Progenitor cell of endocrine pancreas (in vitro differentiated cells): ENCODE results near the gene MYL3. TPM values are rescaled to one million over a fixed set of nuclear protein-coding genes. Genes with fewer than 3 reads are reported as not detected.

Experiments
- DNase-seq: peaks from one replicate; pipeline ENCODE4 v3.0.0; 2021; ENCODE audit warnings: low spot score; ENCODE audit not compliant: unreplicated experiment
- H3K27ac Mint-ChIP-seq: 2 replicates; pipeline ENCODE4 v1.8.0; 2021; ENCODE audit warnings: mild to moderate bottlenecking, moderate library complexity, mixed read lengths
- H3K27me3 Mint-ChIP-seq: 2 replicates; pipeline ENCODE4 v1.8.0; 2021; ENCODE audit warnings: mixed read lengths
- H3K36me3 Mint-ChIP-seq: 2 replicates; pipeline ENCODE4 v1.8.0; 2022; ENCODE audit warnings: mixed read lengths; ENCODE audit not compliant: insufficient read depth
- H3K4me1 Mint-ChIP-seq: 2 replicates; pipeline ENCODE4 v1.8.0; 2021; ENCODE audit warnings: low read depth, mixed read lengths
- H3K4me3 Mint-ChIP-seq: 2 replicates; pipeline ENCODE4 v1.8.0; 2021; ENCODE audit warnings: low read depth, mild to moderate bottlenecking, moderate library complexity, mixed read lengths
- H3K9me3 Mint-ChIP-seq: 2 replicates; pipeline ENCODE4 v1.8.0; 2021; ENCODE audit warnings: low read depth, mixed read lengths
- total RNA-seq: library from RNA; stranded (reverse); gene quantifications from 2 replicates; pipeline ENCODE4 v1.2.1, GENCODE V29; 2021
- TF ChIP-seq, protein P1 (sequence below): fragments of 200-600 bp; sonication (generic); IDR thresholded peaks from one replicate; pipeline ENCODE4 v1.5.0; 2021; ENCODE audit warnings: antibody characterized with exemption, mild to moderate bottlenecking; ENCODE audit not compliant: unreplicated experiment

The MYL3 gene
- total RNA-seq, 1 donor from 2014 or later = not detected

- H3K4me3 Mint-ChIP-seq = no peak overlapping the region
- H3K4me1 Mint-ChIP-seq = no peaks in the 10 kb centered on the region
- no peak overlapping the region for H3K27ac Mint-ChIP-seq
- no peaks in the 10 kb centered on the region for H3K9me3 Mint-ChIP-seq
- DNase-seq = no peak
- TF ChIP-seq, protein P1, sequence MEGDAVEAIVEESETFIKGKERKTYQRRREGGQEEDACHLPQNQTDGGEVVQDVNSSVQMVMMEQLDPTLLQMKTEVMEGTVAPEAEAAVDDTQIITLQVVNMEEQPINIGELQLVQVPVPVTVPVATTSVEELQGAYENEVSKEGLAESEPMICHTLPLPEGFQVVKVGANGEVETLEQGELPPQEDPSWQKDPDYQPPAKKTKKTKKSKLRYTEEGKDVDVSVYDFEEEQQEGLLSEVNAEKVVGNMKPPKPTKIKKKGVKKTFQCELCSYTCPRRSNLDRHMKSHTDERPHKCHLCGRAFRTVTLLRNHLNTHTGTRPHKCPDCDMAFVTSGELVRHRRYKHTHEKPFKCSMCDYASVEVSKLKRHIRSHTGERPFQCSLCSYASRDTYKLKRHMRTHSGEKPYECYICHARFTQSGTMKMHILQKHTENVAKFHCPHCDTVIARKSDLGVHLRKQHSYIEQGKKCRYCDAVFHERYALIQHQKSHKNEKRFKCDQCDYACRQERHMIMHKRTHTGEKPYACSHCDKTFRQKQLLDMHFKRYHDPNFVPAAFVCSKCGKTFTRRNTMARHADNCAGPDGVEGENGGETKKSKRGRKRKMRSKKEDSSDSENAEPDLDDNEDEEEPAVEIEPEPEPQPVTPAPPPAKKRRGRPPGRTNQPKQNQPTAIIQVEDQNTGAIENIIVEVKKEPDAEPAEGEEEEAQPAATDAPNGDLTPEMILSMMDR = no peak
- H3K27me3 Mint-ChIP-seq = peaks cover 18% of the 10 kb centered on the region
- no peaks in the 10 kb centered on the region for H3K36me3 Mint-ChIP-seq
Measured at GRCh38 chr3:46899151-46900006, 36.1 kb upstream of the MYL3 start.

DNA sequence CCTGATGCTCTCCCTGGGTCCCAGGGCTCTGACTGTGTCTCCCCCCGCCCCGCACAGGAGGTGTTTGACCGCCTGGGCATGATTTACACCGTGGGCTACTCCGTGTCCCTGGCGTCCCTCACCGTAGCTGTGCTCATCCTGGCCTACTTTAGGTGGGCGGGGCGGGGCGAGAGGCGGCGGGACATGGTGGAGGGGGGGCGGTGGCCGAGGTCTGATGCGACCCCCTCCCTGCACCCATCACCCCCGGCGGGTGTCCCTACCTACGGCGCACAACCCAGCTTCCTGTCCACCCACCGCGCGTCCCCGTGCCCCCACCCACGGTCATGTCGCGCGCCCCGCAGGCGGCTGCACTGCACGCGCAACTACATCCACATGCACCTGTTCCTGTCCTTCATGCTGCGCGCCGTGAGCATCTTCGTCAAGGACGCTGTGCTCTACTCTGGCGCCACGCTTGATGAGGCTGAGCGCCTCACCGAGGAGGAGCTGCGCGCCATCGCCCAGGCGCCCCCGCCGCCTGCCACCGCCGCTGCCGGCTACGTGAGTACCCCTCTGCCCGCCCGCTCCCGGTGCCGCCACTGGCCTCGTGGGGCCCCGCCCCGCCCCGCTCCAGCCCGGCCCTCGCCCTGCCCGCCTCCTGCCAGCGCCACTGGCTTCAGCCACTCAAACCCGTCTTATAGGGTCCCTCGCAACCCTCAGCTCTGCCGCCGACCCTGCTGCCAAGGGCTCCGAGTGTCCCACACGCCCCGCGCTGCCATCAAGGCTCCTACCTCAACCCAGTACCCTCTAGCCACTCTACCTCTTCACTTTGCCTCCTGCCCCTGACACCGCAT is 35.3 kb upstream of the MYL3 start:
- no peak for DNase-seq
- H3K4me3 Mint-ChIP-seq = no peak overlapping the region

GRCh38 chr3:46897829-46898320 is 34.6 kb upstream of the MYL3 start:
- Mint-ChIP-seq H3K4me1 (no peaks in the 10 kb centered on the region), H3K27me3 (peaks cover 27% of the 10 kb centered on the region), H3K36me3 (no peaks in the 10 kb centered on the region), H3K9me3 (no peaks in the 10 kb centered on the region), H3K27ac (no peak overlapping the region), H3K4me3 (no peak overlapping the region)
- no peak for DNase-seq
- TF ChIP-seq, protein P1 = peak; percentile 26

More for the DNA sequence above, 35.3 kb upstream of the MYL3 start:
- Mint-ChIP-seq H3K4me1 (no peaks in the 10 kb centered on the region), H3K27ac (no peak overlapping the region), H3K27me3 (peaks cover 23% of the 10 kb centered on the region), H3K9me3 (no peaks in the 10 kb centered on the region), H3K36me3 (no peaks in the 10 kb centered on the region)
- TF ChIP-seq, protein P1 = no peak

DNA sequence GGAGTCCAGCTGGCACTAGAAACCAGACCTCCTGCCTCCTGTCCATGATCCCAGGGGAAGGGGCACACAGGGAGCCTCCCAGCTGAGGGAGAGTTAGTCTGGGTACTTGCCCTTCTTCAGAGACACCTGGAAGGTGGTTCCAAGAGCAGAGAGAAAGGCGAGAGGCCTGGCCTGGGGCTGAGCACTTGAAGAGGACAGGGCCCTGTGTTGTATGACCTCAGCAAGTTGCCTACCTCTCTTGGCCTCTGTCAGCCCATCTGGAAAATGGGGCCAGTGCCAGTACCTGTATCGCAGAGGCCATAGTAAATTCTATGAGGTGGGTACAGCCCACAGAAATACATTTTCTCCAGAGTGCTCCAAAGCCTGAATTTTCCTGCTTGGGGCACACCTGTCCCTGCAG is 33.8 kb upstream of the MYL3 start:
- DNase-seq = no peak
- H3K27me3 Mint-ChIP-seq = peaks cover 35% of the 10 kb centered on the region
- peaks cover 2% of the 10 kb centered on the region for H3K4me1 Mint-ChIP-seq

GRCh38 chr3:46896386-46896785 is 33.1 kb upstream of the MYL3 start:
- TF ChIP-seq, protein P1 = no peak
- no peak overlapping the region for H3K27ac Mint-ChIP-seq
- H3K4me1 Mint-ChIP-seq = peaks cover 4% of the 10 kb centered on the region
- H3K27me3 Mint-ChIP-seq = peaks cover 41% of the 10 kb centered on the region
- DNase-seq = no peak
- H3K9me3 Mint-ChIP-seq = no peaks in the 10 kb centered on the region
- no peak overlapping the region for H3K4me3 Mint-ChIP-seq
- H3K36me3 Mint-ChIP-seq = no peaks in the 10 kb centered on the region

More for the DNA sequence above, 33.8 kb upstream of the MYL3 start:
- Mint-ChIP-seq H3K4me3 (no peak overlapping the region), H3K9me3 (no peaks in the 10 kb centered on the region), H3K27ac (no peak overlapping the region), H3K36me3 (no peaks in the 10 kb centered on the region)
- TF ChIP-seq, protein P1 = no peak
